ENCODE data around the gene VWA3A. TPM values are rescaled to one million over a fixed set of nuclear protein-coding genes. Genes with fewer than 3 reads are reported as not detected.
A peak's percentile ranks its signal among the peaks of the same experiment; 100 is the strongest.

The VWA3A gene
- total and polyA plus RNA-seq, 2 of the 4 experiments (the other 2 are of a cell fraction) = not detected

- Histone ChIP-seq H3K23ac (ENCODE audit: low read depth, low read length) (no peak overlapping the region), H2BK5ac (ENCODE audit: low read depth, low read length, poor library complexity, severe bottlenecking) (no peak overlapping the region), H3K79me1 (ENCODE audit: low read depth in 1 of 2, low read length in 2 of 2) (no peaks in the 10 kb centered on the region), H4K5ac (ENCODE audit: low read depth, low read length) (no peak overlapping the region), H4K91ac (ENCODE audit: insufficient read depth, low read depth, low read length) (no peak overlapping the region), H3K27ac (ENCODE audit: insufficient read depth, low read length) (no peak overlapping the region), H4K8ac (ENCODE audit: low read depth in 2 of 2, low read length in 2 of 2) (no peak overlapping the region), H3K36me3 (ENCODE audit: control insufficient read depth, insufficient read depth, low read length) (no peaks in the 10 kb centered on the region), H3K9me3 (ENCODE audit: control insufficient read depth, insufficient read depth, low read length) (no peaks in the 10 kb centered on the region), H3K4me1 (ENCODE audit: control insufficient read depth, insufficient read depth, low read length) (no peaks in the 10 kb centered on the region), H3K4ac (ENCODE audit: low read depth, low read length) (no peak overlapping the region), H3K27me3 (ENCODE audit: control insufficient read depth, insufficient read depth, low read length) (peaks cover 29% of the 10 kb centered on the region), H3K9me1 (ENCODE audit: insufficient read depth, low read length) (no peaks in the 10 kb centered on the region), H2BK20ac (ENCODE audit: low read depth, low read length) (no peak overlapping the region), H3K4me3 (ENCODE audit: insufficient read depth, low read depth, low read length) (no peak overlapping the region), H2AK9ac (replicated peaks; ENCODE audit: low read depth, low read length, poor library complexity) (no peak overlapping the region), H3K14ac (replicated peaks; ENCODE audit: low read depth, low read length) (no peak overlapping the region), H2AFZ (replicated peaks; ENCODE audit: low read length, poor library complexity) (peak overlapping the region; percentile 48), H3K9ac (ENCODE audit: low read depth, low read length) (no peak overlapping the region), H4K20me1 (ENCODE audit: insufficient read depth, low read length) (no peaks in the 10 kb centered on the region), H3K56ac (ENCODE audit: extremely low read depth, insufficient read depth, low read length) (no peak overlapping the region), H3K18ac (ENCODE audit: low read depth, low read length) (no peak overlapping the region), H2BK15ac (ENCODE audit: low read depth, low read length) (no peak overlapping the region), H2AK5ac (ENCODE audit: low read depth, low read length) (no peak overlapping the region), H2BK120ac (ENCODE audit: low read depth, low read length) (no peak overlapping the region), H3K4me2 (ENCODE audit: low read depth, low read length) (no peak overlapping the region)
- ATAC-seq (ENCODE audit: low read depth) (no peak), DNase-seq (no peak)
- intact Hi-C loops (cut with micrococcal nuclease) (no loop called here), dilution Hi-C loops (cut with HindIII; ENCODE audit: low sequenced_read_pairs, unreplicated experiment) (no loop called here), in situ Hi-C loops (cut with MboI; ENCODE audit: low sequenced_read_pairs) (no loop called here)
- CTCF ChIA-PET = no interaction called here
- no peak for TF ChIP-seq NFE2L2 (IDR thresholded peaks at IDR 0.05; ENCODE audit: low read depth, low read length)
- TF ChIP-seq FOS (IDR thresholded peaks at IDR 0.05; ENCODE audit: low read depth, low read length) = no peak
- BruUV-seq (replicated peaks) = no TSS peak
- POLR2A ChIA-PET (ENCODE audit: unreplicated experiment) = no interaction called here
- WGBS, 2 experiments (ENCODE audit: extremely low coverage in 2 of 2, insufficient read length in 1 of 2) = 26% methylated on average over 14 of the region's 14 CpGs; no CpG with 5 or more reads in 1 of the 2 experiments
Measured at GRCh38 chr16:22162656-22163009, 70.3 kb downstream of the VWA3A start.

Data from IMR-90 (cell line).